Glomerular endothelial cell (primary cell): ENCODE data around the gene PTMS. TPM values are rescaled to one million over a fixed set of nuclear protein-coding genes. Genes with fewer than 3 reads are reported as not detected.

Experiments
- DNase-seq: peaks from one replicate; pipeline ENCODE4 v3.0.0-alpha.2; 2011; ENCODE audit warnings: low read depth, low spot score; ENCODE audit errors: extremely low read depth
- total RNA-seq: library from RNA; depleted of rRNA; stranded (reverse); fragments of >200 nt; gene quantifications from 2 replicates; pipeline ENCODE4 v1.2.3, GENCODE V29; 2015

The PTMS gene
- total RNA-seq, 1 donor from 2014 or later, result 281 TPM

DNA sequence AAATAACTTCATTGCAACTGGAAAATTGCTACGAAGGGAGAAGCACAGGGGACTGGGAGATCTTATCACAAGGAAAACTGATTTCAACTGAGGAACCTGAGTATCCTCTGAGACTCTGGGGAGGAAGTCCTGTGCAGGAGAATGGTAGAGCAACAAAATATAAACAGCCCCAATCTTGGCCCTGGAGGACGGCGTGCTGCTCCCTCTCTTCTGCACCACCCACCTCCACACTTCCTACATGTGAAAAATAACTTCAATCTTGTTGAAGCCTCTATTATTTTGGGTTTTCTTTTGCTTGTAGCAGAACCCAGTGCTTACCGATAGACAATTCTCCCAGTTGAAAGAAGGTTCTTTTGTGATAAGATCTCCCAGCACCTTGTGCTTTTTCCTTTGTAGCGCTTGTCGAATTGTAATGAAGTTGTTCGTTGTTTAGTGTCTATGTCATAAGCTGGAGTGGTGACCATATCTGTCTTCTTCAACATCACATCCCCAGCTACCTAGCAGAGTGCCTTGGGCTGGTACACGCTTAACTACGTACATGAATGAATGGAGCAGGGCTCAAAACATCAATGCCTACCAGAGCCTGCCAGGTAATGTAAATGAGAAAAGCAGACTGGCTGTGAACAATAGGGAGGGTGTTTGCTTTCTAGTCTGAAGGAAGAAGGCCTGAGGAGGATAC, 20.4 kb downstream of the PTMS start:
- no peak for DNase-seq

DNA sequence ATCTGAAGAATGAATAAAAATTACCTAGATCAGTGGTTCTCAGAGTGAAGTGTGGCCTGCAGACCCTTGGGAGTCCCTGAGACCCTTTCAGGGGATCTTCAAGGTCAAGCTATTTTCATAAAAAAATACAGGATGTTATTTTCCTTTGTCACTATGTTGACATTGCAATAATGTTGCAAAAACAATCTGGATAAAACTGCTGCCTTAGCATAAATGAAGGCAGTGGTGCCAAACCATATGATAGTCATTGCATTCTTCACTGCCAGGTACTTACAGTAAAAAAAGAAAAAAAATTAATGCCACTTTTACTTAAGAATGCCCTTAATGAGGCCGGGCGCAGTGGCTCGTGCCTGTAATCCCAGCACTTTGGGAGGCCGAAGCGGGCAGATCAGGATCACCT, 21.1 kb downstream of the PTMS start:
- no peak for DNase-seq

DNA sequence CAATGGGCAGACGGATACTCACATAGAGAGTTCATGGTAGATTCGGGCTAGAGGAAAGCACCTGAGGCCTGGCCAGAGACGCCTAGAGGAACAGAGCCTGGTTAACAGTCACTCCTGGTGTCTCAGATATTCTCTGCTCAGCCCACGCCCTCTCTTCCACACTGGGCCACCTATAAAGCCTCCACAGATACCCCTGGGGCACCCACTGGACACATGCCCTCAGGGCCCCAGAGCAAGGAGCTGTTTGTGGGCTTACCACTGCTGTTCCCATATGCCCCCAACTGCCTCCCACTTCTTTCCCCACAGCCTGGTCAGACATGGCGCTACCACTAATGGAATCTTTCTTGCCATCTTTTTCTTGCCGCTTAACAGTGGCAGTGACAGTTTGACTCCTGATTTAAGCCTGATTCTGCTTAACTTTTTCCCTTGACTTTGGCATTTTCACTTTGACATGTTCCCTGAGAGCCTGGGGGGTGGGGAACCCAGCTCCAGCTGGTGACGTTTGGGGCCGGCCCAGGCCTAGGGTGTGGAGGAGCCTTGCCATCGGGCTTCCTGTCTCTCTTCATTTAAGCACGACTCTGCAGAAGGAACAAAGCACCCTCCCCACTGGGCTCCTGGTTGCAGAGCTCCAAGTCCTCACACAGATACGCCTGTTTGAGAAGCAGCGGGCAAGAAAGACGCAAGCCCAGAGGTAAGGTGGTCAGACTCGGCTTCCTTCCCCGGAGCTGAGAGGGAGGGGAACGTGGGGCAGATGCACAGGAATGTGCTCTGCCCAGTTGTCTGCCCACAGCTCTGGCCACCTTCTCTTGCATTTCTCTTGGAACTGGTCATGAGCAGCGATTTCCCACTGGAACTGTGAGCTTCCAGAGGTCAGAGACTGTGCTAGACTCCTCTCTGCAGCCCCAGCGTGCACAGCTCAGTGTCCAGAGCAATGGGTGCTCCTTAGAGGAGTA, 23.1 kb downstream of the PTMS start, which contains the start of gene CD4:
Gene CD4, plus strand, starts transcription at position 557 of the 953 bp plus-strand sequence. CDS start 10,611 bp downstream, outside the sequence.
- no peak for DNase-seq

GRCh38 chr12:6790496-6791150, 24.5 kb downstream of the PTMS start:
- DNase-seq, result no peak

DNA sequence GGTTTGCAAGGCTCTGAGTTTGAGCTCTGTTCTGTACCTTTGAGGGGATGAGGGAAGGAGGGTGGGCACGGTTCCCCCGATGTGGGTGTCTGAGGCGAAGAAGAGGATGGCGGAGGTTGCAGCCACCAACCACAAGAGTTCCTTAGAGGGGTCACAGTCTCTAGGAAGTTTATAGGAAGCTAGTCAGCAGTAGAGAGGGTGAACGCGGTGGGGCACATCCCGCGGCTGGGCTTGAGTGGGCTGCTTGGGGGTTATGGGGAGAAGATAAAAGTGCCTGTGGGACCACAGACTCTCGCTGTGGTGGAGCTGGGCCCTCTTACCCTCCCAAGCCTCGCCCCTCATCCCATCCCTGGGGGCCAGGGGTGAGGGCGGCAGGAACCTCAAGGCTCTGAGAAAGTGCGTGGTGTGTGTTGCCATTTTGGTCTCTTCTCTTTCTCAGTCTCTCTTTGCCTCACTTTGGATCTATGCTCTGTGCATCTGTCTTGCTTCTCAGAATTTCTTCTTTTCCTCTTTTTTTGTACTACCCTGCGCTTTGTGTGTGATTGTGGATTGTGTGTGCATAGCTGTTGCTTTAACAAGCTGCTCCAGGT, 25.9 kb downstream of the PTMS start:
- no peak for DNase-seq

- no peak for DNase-seq
These were observed 26.5 kb downstream of the PTMS start for GRCh38 chr12:6792522-6793201.

DNA sequence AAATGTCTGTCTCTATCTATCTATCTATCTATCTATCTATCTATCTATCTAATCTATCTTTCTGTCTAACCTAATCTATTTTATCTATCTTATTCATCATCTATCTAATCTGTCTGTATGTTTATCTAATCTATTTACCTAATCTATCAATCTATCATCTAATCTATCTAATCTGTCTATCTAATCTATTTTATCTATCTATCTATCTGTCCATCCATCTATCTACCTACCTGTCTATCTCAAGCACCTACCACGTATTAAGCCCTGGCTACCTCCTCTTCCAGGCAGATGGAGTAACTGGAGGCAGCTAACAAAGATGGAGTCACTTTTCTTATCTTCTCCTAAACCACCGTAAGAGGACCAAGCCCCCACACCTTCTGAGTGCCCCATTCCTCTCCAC, 28.9 kb downstream of the PTMS start:
- DNase-seq, result no peak

GRCh38 chr12:6796576-6796975, 30.4 kb downstream of the PTMS start:
- DNase-seq, result no peak

DNA sequence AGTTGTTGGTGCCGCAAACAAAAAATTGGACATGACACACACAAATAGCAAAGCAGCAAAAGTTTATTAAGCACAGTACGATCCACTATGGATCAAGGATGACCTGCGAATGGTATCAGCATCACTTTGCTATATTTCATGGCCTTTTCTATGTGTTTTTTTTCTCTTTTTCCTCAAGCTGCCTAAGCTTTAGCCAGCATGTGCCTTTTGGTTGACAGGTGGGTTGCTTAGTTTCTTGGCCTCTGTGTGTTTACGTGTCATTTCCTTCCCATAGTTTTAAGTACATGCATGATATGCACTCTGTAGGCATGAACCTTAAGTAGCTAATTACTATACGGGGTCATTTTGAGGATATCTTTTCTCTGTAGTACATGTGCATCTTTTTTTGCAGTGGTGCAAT, 33.0 kb downstream of the PTMS start:
- DNase-seq, result no peak

DNA sequence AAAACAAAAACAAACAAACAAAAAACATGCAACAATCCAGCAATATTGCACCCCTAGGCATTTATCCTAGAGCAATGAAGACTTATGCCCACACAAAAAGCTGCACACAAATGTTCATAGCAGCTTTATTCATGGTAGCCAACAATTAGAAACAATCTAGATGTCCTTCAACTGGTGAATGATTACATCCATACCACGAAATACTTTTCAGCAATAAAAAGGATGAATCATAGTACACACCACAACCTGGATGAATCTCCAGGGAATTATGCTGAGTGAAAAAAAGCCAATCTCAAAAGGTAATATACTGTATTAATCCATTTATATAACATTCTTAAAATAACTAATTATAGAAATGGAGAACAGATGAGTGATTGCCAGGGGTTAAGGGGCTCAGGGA, 41.0 kb downstream of the PTMS start:
- DNase-seq, result no peak

DNA sequence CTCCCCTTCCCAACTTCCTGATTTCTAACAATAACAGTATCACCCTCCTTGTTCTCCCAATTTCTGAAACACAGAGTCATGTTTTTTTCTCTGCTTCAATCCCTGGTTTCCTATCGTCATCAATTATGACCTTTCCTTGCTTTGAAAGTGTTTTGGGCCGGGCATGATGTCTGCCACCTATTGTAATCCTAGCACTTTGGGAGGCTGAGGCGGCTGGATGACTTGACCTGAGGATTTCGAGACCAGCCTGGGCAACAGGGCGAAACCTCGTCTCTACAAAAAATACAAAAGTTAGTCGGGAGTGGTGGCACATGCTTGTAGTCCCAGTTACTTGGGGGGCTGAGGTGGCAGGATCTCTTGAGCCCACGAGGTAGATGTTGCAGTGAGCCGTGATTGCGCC, 42.9 kb downstream of the PTMS start:
- no peak for DNase-seq

DNA sequence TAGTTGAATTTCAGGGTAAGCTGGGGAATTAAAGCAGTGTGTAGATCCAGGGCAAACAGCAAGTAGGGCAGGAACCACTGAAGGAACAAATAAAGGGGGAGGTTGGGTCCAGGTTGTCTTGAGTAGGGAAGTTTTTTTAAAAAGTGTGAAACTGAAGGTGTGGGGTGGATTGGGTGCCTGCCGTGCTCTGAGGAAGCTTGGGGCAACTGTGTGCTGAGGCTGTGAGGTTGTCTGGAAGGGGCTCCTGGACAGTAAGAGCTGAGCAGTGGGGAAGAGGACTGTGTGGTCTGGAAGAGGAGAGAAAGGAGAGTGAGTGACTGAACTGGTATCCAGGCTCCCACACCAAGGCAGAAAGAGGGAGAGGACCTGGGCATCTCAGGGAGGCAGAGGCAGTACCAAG, 44.6 kb downstream of the PTMS start:
- no peak for DNase-seq

- DNase-seq, result no peak
These were observed 47.2 kb downstream of the PTMS start for GRCh38 chr12:6813363-6813762.

DNA sequence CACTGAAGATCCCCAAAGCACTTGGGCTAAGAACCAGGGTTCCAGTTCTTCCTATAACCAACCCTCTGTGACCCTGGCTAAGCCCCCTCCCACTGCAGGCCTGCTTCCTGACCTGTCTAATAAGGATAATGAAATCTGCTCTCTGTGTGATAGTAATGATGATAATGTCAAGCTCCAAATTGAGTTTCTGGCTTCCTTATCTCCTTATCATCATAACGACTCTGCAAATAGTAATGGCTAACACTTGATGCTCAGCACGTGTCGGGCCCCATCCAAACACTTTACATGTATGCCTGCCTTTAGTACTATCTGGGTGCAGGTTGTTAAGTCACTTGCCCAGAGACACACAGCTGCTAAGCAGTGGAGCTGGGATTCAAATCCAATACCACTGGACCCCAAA, 50.4 kb downstream of the PTMS start:
- DNase-seq, result no peak

GRCh38 chr12:6817098-6817497, 50.9 kb downstream of the PTMS start:
- DNase-seq, result no peak

- DNase-seq, result no peak
These were observed 51.5 kb downstream of the PTMS start for GRCh38 chr12:6817662-6818157.

DNA sequence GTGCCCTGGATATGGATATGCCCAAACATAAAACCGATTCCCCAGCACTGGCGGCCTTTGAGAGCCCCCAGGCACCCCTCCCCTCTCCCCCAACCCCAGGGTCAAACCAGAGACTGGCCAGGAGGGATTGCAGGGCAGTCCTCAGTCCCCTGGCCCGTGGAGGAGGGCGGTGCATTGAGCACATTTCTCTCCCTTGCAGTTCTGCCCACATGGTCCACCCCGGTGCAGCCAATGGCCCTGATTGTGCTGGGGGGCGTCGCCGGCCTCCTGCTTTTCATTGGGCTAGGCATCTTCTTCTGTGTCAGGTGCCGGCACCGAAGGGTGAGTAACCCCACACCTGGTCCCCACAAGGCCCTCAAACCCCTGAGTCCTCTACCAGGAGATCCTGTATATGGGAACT, 52.1 kb downstream of the PTMS start:
- DNase-seq, result no peak

DNA sequence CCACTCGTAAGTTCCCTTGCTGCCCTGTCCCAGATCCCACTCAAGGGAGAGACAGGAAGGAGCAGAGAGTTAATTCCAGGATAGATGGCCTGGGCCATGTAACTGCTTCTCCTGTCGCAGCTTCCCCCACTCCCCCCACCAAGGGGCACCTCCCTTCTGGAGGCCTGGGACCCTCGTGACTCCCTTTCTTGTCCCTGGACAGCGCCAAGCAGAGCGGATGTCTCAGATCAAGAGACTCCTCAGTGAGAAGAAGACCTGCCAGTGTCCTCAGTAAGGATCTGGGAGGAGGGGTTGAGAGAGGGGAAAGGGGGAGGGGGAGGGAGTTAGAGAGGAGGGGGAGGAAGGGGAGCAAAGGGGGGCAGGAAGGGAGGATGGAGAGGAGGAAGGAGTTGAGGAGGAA, 52.5 kb downstream of the PTMS start:
- DNase-seq, result no peak

- no peak for DNase-seq
These were observed 53.2 kb downstream of the PTMS start for GRCh38 chr12:6819106-6820030.
